ENCODE measurements around the gene TMEM114.

Gene TMEM114

DNA sequence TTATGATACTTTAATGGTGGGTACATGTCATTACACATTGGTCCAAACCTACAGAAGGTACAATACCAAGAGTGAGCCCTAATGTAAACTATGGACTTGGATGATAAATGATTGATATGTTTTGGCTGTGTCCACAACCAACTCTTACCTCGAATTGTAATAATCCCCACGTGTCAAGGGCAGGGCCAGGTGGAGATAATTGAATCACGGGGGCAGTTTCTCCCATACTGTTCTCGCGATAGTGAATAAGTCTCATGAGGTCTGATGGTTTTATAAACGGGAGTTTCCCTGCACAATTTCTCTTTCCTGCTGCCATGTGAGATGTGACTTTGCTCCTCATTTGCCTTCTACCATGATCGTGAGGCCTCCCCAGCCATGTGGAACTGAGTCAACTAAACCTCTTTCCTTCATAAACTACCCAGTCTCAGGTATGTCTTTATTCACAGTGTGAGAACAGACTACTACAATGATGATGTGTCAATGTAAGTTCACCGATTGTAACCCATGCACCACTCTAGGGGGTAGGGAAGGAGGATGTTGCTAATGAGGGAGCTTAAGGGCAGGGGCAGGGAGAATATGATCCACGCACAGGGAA, 24.2 kb upstream of the TMEM114 start:
- no peak for FAIRE-seq
- no peak for DNase-seq (ENCODE audit: extremely low spot score, insufficient read length, low read depth)

DNA sequence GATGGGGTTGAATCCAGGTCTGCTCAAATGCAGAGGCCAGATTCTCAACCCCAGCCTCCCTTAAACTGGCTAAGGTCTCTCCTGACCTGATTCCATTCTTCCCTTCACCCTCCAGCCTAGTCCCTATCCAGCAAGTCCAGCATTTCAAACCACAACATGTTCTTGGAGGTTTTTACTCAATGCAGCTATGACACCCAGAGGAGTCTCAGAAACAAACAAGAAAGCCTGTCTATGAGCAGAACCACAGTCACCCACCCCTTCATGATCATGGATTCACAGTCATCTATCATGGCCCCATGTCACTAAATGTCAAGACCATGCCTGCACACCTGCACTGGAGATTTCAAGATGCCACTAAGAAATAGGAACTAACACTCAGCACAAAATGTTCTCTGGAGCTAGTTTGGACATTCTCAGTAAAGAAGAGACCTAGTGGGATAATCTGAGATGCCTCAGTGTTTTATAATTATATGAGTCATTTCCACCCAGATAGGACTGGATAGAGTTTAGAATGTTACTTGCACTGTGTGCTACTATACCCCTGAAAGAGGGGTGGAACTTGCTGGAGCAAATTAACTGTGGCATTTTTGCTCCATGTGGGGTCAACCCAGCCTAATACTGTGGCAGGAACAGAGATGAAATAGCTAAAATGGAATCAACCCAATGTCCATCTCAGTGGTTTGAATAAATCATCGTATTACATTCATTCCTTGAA, 21.7 kb upstream of the TMEM114 start:
- FAIRE-seq (no peak), DNase-seq (ENCODE audit: extremely low spot score, insufficient read length, low read depth) (no peak)

DNA sequence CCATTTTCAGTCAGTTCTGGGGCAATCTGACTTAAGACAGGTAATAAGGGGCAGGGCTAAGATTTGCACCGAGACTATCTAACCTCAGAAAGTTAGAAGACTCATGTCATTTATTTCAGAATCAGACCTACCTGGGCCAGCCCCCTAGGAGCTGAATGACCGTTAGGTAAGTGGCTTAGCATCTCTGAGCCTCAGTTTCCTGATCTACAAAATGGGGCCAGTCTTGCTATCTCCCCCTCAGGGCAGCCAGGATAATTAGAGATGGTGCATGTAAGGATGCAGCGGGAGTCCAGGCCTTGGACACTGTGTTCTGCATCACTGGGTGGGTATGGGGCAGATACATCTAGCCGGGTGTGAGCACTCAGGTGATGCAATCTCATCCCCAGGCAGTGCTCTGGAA, 20.8 kb upstream of the TMEM114 start:
- DNase-seq (ENCODE audit: extremely low spot score, insufficient read length, low read depth) (no peak), FAIRE-seq (no peak)

DNA sequence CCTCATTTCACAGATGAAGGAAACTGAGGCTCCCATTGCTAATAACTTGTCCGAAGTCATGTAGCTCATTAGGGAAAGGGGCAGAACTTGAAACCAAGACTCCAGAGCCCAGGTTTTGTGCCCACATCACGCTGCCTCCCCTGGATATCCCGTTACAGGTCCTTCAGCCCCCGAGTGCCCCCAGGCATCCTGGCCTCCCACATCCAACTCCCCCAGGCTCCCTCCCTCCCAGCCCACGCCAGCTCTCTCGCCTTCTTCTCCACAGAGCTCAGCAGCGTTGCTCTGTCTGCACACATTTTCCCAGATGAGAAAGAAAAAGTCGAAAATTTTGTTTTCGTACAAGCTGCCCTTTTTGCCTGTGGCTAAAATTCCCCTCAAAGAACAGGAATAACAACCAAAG, 16.9 kb upstream of the TMEM114 start:
- FAIRE-seq (no peak), DNase-seq (ENCODE audit: extremely low spot score, insufficient read length, low read depth) (no peak)

DNA sequence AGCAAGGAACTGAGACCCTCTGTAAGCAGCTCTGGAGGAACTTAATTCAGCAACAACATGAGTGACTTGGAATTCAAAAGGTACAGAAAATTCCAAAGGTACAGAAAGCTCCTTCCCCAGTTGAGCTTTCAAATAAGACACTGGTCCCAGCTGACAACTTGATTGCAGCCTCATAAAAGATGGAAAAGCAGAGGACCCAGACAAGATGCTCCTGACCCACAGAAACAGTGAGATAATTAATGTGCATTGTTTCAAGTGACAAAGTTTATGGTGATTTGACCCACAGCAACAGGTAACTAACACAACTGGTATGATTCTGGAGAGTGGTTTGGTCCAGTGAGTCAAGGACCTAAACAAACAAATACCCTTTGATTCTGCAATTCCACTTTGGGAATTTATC, 15.2 kb upstream of the TMEM114 start:
- FAIRE-seq (no peak), DNase-seq (ENCODE audit: extremely low spot score, insufficient read length, low read depth) (no peak)

DNA sequence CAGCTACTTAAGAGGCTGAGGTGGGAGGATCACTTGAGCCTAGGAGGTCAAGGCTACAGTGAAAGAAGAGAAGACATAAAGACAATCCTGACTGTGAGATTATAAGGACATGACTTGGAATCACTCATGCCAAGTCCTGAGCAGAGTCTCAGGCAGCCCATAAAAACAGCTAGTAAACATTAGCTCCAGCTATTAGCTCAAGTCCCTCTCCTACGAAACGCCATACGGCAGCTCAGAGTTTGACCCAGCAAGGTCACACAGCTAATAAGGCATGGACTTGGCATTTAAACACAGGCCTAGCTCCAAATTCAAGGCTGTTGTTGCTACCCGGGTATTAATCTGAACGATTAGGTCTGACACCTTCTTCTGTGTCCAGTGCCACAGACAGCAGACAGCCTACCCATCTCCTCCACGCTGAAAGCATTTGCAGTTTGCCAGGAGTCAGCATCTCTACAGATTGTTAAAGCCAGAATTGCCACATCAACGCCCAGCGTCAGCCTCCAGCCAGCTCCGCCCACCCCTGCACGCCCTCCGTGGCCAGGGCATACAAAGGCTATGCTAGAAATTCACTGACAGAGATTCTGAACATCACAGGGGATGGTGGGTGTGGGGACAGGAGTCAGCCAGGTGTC, 9.9 kb upstream of the TMEM114 start:
- FAIRE-seq (no peak), DNase-seq (ENCODE audit: extremely low spot score, insufficient read length, low read depth) (no peak)

DNA sequence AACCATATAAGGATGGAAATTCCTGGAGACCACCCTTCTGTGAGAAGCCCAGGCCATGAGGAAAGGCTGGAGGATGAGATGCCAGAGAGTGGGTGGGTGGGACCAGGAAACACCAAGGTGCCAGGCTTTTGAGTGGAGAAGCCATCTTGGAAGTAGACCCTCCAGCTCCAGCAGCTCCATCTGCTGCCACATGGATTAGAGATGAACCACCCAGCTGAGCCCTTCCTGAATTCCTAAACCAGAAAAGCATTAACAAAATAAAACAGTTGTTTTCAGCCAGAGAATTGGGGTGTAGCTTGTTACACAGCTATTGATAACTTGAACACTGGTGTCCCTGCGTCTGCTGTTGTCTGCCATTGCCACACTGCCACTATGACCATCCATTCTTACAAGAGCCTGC, 6.3 kb upstream of the TMEM114 start:
- no peak for FAIRE-seq
- DNase-seq (ENCODE audit: extremely low spot score, insufficient read length, low read depth): no peak

DNA sequence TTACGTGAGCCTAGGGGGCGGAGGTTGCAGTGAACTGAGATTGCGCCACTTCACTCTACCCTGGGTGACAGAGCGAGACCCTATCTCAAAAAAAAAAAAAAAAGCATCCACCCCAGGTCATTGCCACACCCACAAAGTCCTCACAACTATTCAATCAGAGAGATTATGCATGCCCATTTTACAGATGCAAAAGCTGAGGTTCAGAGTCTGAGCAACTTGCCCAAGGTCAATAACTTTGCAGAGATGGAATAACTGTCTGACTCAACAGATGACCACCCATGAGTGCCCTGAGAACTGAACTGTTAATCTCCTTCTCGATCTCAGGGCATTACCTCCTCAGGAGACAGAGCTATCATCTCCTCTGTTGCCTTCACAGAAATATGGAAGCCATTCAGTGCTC, 5.5 kb upstream of the TMEM114 start:
- no peak for DNase-seq (ENCODE audit: extremely low spot score, insufficient read length, low read depth)
- FAIRE-seq: no peak

DNA sequence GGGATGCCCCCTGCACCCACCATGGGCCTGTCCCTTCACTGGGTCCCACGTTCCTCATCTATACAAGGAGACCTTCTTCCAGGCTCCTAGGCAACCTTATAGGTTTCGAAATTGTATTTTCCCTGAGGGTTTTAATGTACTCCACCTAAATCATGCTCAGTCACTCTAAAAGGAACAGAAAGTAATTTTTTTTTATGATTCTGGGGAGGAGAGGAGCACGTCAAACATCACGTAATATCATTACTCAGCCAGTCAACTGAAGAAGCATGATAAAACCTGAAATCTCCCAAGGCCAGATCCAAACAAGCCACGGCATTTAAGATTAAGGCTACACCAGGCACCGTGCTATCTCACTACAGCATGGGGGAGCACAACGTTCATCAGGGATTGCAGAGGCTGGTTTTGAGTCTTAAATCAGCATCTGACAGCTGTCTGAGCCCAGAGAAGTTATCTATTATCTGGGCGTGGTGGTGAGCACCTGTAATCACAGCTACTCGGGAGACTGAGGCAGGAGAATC, 3.9 kb upstream of the TMEM114 start:
- DNase-seq (ENCODE audit: extremely low spot score, insufficient read length, low read depth): no peak
- FAIRE-seq: no peak

DNA sequence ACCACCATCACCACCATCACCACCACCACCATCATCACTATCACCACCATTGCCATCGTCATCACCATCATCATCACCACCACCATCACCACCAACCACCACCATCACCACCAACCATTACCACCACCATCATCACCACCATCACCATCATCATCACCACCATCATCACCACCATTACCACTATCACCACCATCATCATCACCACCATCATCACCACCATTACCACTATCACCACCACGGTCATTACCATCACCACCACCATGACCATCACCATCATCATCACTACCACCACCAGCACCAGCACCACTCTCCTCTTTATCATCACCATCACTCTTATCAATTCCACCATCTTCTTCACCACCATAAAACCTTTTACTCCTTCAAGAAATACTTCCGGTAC, 1.1 kb upstream of the TMEM114 start:
- FAIRE-seq: no peak

DNA sequence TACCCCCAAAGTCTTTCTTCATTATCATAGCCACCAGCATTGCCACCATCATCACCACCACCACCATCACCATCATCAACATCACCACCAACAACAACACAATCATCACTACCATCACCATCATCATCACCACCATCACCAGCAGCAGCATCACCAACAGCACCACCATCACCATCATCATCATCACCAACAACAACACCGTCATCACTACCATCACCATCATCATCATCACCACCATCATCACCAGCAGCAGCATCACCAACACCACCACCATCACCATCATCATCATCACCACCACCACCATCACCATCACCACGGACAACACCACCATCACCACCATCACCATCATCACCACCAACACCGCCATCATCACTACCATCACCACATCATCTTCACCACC, 500 bp upstream of the TMEM114 start:
- no peak for DNase-seq (ENCODE audit: extremely low spot score, insufficient read length, low read depth)
- FAIRE-seq: no peak

More for the DNA sequence above, 1.1 kb upstream of the TMEM114 start:
- no peak for DNase-seq (ENCODE audit: extremely low spot score, insufficient read length, low read depth)

DNA sequence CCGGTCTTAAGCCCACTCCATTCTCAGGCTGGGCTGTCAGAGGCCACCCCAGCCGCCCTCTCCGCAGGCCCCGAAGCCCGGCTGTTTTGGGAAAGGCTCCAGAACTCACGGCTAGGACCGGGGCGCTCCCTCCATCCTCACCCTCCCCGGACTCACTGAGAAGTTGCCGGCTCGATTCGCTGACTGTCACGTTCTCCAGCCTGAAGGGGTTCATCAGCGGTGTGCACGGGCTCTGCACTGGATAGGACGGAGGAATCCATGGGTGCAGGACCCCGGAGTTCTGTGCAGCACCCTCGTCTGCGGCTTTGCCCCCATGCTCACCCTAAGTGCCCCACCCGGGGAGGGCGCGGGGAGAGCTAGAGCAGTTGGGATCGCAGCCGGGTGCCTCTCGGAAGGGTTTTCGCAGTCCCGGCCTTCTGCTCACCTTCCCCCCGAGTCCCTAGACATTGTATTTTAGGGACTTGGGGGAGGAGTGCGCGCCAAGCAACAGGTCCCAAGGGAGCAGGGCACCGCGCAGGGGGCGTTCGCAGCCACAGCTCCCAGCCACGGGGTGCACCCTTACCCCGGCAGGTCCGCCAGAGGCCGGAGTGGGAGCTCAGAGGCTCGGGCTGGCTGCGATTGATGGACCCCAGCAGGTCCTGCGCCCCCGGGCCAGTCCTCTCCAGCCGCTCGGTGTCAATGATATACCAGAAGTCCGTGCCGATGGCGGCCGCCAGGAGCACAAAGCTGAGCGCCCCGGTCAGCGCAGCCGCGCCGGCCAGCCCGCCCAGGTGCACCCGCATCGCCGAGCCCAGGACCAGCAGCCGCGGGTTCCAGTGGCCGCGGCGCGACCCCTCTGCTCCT, 1.0 kb downstream of the TMEM114 start:
- FAIRE-seq (no peak), DNase-seq (ENCODE audit: extremely low spot score, insufficient read length, low read depth) (no peak)

DNA sequence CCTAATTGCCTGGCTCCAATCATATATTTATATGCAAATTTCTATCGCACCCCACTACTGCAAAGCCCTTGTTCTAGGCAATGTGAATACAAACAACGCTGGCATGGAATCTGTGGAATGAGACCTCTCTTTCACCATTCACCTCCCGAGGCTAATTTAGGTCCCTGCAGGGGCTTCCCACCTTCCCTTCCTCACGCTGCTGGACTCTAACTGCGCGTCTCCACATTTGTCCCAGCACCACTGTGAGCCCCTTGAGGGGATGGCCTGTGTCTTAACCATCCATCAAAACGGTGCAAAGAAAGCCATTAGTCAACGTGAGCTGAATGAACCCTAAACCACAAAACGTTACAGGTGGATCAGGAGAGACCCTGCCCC, 1.6 kb downstream of the TMEM114 start:
- FAIRE-seq (no peak), DNase-seq (ENCODE audit: extremely low spot score, insufficient read length, low read depth) (no peak)

DNA sequence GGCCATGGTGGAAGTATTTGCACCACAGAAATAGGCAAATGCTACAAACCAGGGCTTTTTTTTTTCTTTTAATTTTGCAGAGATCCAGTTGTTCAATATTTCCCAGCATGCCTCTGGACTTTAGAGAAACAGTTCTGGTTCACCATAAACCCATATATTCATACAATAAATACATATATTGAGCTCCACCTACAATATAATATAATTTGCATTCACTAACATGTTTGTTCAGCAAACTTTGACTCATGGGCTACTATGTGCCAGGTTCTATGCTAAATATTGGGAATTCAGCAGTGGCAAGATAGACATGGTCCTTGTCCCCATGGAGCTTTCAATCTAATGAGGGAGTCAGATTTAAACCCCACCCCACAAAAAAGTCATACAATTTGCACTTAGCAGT, 3.2 kb downstream of the TMEM114 start:
- no peak for FAIRE-seq

DNA sequence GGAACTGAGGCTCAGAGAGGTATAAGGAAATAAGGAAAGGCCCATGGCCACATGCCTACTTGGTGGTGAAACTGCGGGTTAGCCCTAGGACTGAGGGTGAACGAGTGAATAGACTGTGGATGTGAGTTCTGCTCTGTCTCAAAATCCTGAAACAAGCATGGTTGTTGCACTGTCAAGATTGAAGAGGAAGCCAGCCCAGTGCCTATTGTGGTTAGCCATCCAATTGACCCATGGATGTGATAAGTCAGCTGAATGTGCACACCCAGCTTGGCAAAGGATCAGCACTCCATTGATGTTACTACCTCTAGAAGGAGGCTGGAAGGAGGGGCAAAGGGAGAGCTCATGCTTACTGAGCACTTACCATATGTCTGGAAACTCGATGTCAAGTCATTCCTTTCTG, 4.5 kb downstream of the TMEM114 start:
- DNase-seq (ENCODE audit: extremely low spot score, insufficient read length, low read depth): no peak
- FAIRE-seq: no peak

More for the DNA sequence above, 3.2 kb downstream of the TMEM114 start:
- DNase-seq (ENCODE audit: extremely low spot score, insufficient read length, low read depth): no peak

DNA sequence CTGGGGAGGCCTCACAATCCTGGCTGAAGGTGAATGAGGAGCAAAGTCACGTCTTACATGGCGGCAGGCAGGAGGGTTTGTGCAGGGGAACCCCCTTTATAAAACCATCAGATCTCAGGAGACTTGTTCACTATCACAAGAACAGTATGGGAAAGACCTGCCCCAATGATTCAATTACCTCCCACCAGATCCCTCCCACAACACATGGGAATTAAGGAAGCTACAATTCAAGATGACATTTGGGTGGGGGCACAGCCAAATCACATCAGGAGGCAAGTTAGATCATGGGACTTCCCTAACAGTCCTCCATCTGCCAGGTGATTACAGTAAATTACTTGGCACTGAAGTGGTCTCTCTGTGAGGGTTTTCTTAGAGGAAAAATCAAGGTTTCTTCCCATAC, 5.3 kb downstream of the TMEM114 start:
- DNase-seq (ENCODE audit: extremely low spot score, insufficient read length, low read depth) (no peak), FAIRE-seq (no peak)

DNA sequence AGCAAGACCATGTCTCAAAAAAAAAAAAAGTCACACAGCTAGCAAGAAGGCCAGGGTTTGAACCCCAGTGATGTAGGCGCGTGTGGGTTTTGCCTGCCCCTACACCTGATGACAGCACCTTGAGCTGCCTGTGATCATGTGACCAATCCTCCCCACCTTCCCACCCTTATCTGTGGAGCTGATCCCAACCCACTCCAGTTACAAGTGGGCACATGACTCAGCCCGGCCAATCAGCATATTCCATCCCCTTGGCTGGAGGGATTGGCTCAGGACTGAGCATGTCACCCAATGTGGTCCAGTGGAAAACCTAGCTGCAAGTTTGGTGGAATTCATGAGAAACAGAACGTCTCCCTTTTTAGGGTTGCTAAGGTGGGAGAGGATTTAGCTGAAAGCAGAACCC, 6.6 kb downstream of the TMEM114 start:
- FAIRE-seq (no peak), DNase-seq (ENCODE audit: extremely low spot score, insufficient read length, low read depth) (no peak)

DNA sequence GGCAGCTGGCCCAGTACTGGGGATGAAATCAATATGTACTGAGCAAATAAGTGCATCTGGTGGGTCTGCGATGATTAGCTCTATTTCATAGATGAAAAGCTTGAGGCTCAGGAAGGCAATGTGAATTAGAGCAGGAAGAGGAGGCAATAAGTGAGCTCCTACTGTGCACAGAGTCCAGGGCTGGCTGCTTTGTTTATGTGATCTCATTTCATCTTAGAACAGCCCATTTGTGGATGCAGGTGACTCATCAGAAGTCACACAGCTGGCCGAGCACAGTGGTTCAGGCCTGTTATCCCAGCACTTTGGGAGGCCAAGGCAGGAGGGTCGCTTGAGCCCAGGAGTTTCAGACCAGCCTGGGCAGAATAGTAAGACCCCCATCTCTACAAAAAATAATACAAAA, 7.1 kb downstream of the TMEM114 start:
- FAIRE-seq: no peak
- DNase-seq (ENCODE audit: extremely low spot score, insufficient read length, low read depth): no peak

DNA sequence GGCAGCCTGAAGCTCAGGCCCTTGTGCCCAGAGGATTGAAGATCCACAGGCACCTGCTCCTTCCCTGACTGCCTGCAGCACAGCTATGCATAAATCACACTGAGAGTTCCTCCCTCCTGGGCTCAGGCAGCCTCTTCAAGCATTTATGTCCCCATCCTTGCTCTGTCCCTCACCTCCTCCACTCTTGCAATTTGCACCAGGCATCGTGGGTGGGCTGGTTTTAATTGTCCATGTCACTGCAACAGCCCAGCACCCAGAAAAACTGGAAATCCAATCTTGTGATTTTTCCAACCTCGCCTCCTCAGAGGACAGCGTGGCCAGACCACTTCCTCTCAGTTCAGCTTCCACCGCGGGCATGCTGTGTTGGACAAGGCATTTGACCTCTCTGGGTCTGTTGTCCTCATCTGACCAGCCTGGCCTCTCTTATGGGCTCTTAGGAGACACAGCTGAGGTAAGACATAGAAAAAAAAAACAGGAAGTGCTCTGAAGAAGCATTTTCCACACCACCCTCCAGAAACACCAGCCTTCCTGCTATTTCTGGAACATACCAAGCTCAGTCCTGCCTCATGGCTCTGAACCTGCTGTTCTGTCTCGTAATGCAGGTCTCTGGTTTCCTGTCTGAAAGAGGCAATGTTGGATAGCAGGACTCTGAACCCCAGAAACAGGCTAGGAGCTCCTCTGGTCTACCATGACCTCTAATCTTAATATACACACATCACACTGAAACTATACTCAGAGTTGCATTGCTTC, 8.3 kb downstream of the TMEM114 start:
- no peak for FAIRE-seq
- DNase-seq (ENCODE audit: extremely low spot score, insufficient read length, low read depth): no peak

DNA sequence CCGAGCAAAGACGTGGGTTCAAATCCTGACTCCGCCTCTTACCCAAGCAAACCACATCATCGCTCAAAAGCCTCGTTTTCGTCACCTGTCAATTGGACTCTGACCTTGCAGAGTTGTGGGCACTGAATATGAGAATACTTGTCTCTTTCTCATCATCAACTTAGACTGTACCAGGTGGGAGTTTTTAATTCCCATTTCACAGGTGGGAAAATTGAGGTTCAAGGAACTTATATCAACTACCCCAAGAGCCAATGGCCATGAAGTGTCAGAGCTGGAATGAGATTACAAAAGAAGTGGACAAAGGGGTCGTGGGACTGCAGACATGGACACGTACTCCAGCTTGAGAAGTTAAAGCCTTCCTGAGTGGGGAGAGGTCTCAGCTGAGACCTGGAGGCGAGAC, 10.8 kb downstream of the TMEM114 start:
- DNase-seq (ENCODE audit: extremely low spot score, insufficient read length, low read depth) (no peak), FAIRE-seq (no peak)

Data from GM18507 (cell line).